Motor neuron (in vitro differentiated cells): ENCODE measurements around the gene MAGEA2B. TPM values are rescaled to one million over a fixed set of nuclear protein-coding genes. Genes with fewer than 3 reads are reported as not detected.

Experiments
- total RNA-seq, 8 experiments: library from RNA; unstranded; fragments of 300-600 nt; gene quantifications; 2 replicates each; pipeline versions ENCODE4 v1.2.3 to v1.2.4, GENCODE V29; 2022

Gene MAGEA2B
- total RNA-seq, 8 experiments from 2014 or later, result 0.38 to 3.6 (median 1.6) TPM; not detected in 4

Other genes with a start within 250 kb of the MAGEA2B start
- 1 to 10 TPM in 2 of 8 experiments, under 1 TPM in 6; 0.22 to 2.5 (median 0.37) TPM for gene GABRQ, start 76.7 kb upstream of the MAGEA2B start, total RNA-seq
- gene MAGEA3, start 15.8 kb upstream of the MAGEA2B start, total RNA-seq, result under 1 TPM in 3 of 8 experiments, not detected in 5; 0.11 to 1.00 (median 0.14) TPM
- gene CSAG2, start 5.4 kb upstream of the MAGEA2B start, total RNA-seq, result not detected
- under 1 TPM in 1 of 8 experiments, not detected in 7; 1.00 TPM for gene CSAG1, start 19.1 kb downstream of the MAGEA2B start, total RNA-seq
- gene MAGEA12, start 19.1 kb downstream of the MAGEA2B start, total RNA-seq, result under 1 TPM in 2 of 8 experiments, not detected in 6; 0.24 to 0.78 TPM
- 1 to 10 TPM in 1 of 8 experiments, under 1 TPM in 4, not detected in 3; 0.05 to 2.4 (median 0.42) TPM for gene MAGEA2, start 39.2 kb downstream of the MAGEA2B start, total RNA-seq
- gene CSAG3, start 44.6 kb downstream of the MAGEA2B start, total RNA-seq, result 1 to 10 TPM in 1 of 8 experiments, not detected in 7; 4.6 TPM
- gene MAGEA6, start 55.1 kb downstream of the MAGEA2B start, total RNA-seq, result under 1 TPM in 3 of 8 experiments, not detected in 5; 0.05 to 0.43 (median 0.19) TPM
- 100 to 1,000 TPM in 1 of 8 experiments, 10 to 100 TPM in 7; 29.2 to 175 (median 54.8) TPM for gene CETN2, start 116.1 kb downstream of the MAGEA2B start, total RNA-seq
- 10 to 100 TPM; 10.2 to 38.9 (median 20.6) TPM for gene NSDHL, start 116.4 kb downstream of the MAGEA2B start, total RNA-seq
- 1 to 10 TPM; 1.1 to 5.1 (median 2.1) TPM for gene ZNF185, start 183.4 kb downstream of the MAGEA2B start, total RNA-seq